ENCODE results near the gene S100A6.
A peak's percentile ranks its signal among the peaks of the same experiment; 100 is the strongest.

The S100A6 gene

GRCh38 chr1:153572569-153573015 lies 36.8 kb upstream of the S100A6 start:
- peak; percentile 98 for TF ChIP-seq CTCF (IDR thresholded peaks at IDR 0.05; ENCODE audit: poor library complexity, severe bottlenecking)
- Histone ChIP-seq H3K9me3 (ENCODE audit: severe bottlenecking) (no peaks in the 10 kb centered on the region), H3K36me3 (ENCODE audit: low read depth) (no peaks in the 10 kb centered on the region), H3K27me3 (ENCODE audit: insufficient read depth, poor library complexity, severe bottlenecking) (no peaks in the 10 kb centered on the region), H3K27ac (ENCODE audit: poor library complexity, severe bottlenecking) (peak overlapping the region; percentile 82), H3K4me3 (ENCODE audit: severe bottlenecking) (no peak overlapping the region), H3K4me1 (ENCODE audit: insufficient read depth, poor library complexity, severe bottlenecking) (peaks cover 27% of the 10 kb centered on the region)
- DNase-seq (ENCODE audit: low spot score) (peak; percentile 84), ATAC-seq (ENCODE audit: low read depth) (peak; percentile 73)

- DNase-seq (ENCODE audit: low spot score) (no peak), ATAC-seq (ENCODE audit: low read depth) (no peak)
- Histone ChIP-seq H3K9me3 (ENCODE audit: severe bottlenecking) (no peaks in the 10 kb centered on the region), H3K4me3 (ENCODE audit: severe bottlenecking) (no peak overlapping the region), H3K36me3 (ENCODE audit: low read depth) (no peaks in the 10 kb centered on the region), H3K27ac (ENCODE audit: poor library complexity, severe bottlenecking) (peak overlapping the region; percentile 82), H3K27me3 (ENCODE audit: insufficient read depth, poor library complexity, severe bottlenecking) (no peaks in the 10 kb centered on the region), H3K4me1 (ENCODE audit: insufficient read depth, poor library complexity, severe bottlenecking) (peaks cover 36% of the 10 kb centered on the region)
- no peak for TF ChIP-seq CTCF (IDR thresholded peaks at IDR 0.05; ENCODE audit: poor library complexity, severe bottlenecking)
Measured at GRCh38 chr1:153571706-153572105, 35.9 kb upstream of the S100A6 start.

- Histone ChIP-seq H3K4me3 (ENCODE audit: severe bottlenecking) (no peak overlapping the region), H3K4me1 (ENCODE audit: insufficient read depth, poor library complexity, severe bottlenecking) (peaks cover 38% of the 10 kb centered on the region)
- TF ChIP-seq CTCF (IDR thresholded peaks at IDR 0.05; ENCODE audit: poor library complexity, severe bottlenecking) = no peak
Measured at GRCh38 chr1:153570874-153571273, 35.1 kb upstream of the S100A6 start.

GRCh38 chr1:153569465-153569864 lies 33.7 kb upstream of the S100A6 start:
- peaks cover 8% of the 10 kb centered on the region for H3K36me3 ChIP-seq (ENCODE audit: low read depth)
- TF ChIP-seq CTCF (IDR thresholded peaks at IDR 0.05; ENCODE audit: poor library complexity, severe bottlenecking) = no peak
- no peak overlapping the region for H3K4me3 ChIP-seq (ENCODE audit: severe bottlenecking)
- DNase-seq (ENCODE audit: low spot score) (no peak), ATAC-seq (ENCODE audit: low read depth) (no peak)
- H3K27me3 ChIP-seq (ENCODE audit: insufficient read depth, poor library complexity, severe bottlenecking) = no peaks in the 10 kb centered on the region
- peaks cover 40% of the 10 kb centered on the region for H3K4me1 ChIP-seq (ENCODE audit: insufficient read depth, poor library complexity, severe bottlenecking)
- peak overlapping the region; percentile 100 for H3K27ac ChIP-seq (ENCODE audit: poor library complexity, severe bottlenecking)
- no peaks in the 10 kb centered on the region for H3K9me3 ChIP-seq (ENCODE audit: severe bottlenecking)

More at GRCh38 chr1:153570874-153571273, 35.1 kb upstream of the S100A6 start:
- DNase-seq (ENCODE audit: low spot score) = no peak
- no peaks in the 10 kb centered on the region for H3K27me3 ChIP-seq (ENCODE audit: insufficient read depth, poor library complexity, severe bottlenecking)
- no peak for ATAC-seq (ENCODE audit: low read depth)
- no peaks in the 10 kb centered on the region for H3K36me3 ChIP-seq (ENCODE audit: low read depth)
- no peak overlapping the region for H3K27ac ChIP-seq (ENCODE audit: poor library complexity, severe bottlenecking)
- H3K9me3 ChIP-seq (ENCODE audit: severe bottlenecking) = no peaks in the 10 kb centered on the region

- peak overlapping the region; percentile 100 for H3K27ac ChIP-seq (ENCODE audit: poor library complexity, severe bottlenecking)
- H3K4me3 ChIP-seq (ENCODE audit: severe bottlenecking) = no peak overlapping the region
- peak; percentile 96 for TF ChIP-seq CTCF (IDR thresholded peaks at IDR 0.05; ENCODE audit: poor library complexity, severe bottlenecking)
- ATAC-seq (ENCODE audit: low read depth) (peak; percentile 26), DNase-seq (ENCODE audit: low spot score) (peak; percentile 93)
- no peaks in the 10 kb centered on the region for H3K9me3 ChIP-seq (ENCODE audit: severe bottlenecking)
- H3K27me3 ChIP-seq (ENCODE audit: insufficient read depth, poor library complexity, severe bottlenecking) = no peaks in the 10 kb centered on the region
- H3K4me1 ChIP-seq (ENCODE audit: insufficient read depth, poor library complexity, severe bottlenecking) = peaks cover 40% of the 10 kb centered on the region
- H3K36me3 ChIP-seq (ENCODE audit: low read depth) = peaks cover 17% of the 10 kb centered on the region
Measured at GRCh38 chr1:153568367-153569099, 32.7 kb upstream of the S100A6 start.

Data from RWPE2 (cell line).